K562 (cell line): ENCODE measurements around the gene VHLL. TPM values are rescaled to one million over a fixed set of nuclear protein-coding genes. Genes with fewer than 3 reads are reported as not detected.

Experiments used
- GTF2B ChIP-seq: IDR thresholded peaks from 2 replicates; pipeline ENCODE4 v1.6.1; 2011; ENCODE audit not compliant: insufficient read length; ENCODE audit errors: extremely low read depth
- RBM14 ChIP-seq: fragments of 200-400 bp; formaldehyde crosslinking; IDR thresholded peaks from 2 replicates; pipeline ENCODE4 v1.6.1; 2018; ENCODE audit warnings: low read depth, mild to moderate bottlenecking, low read length, moderate library complexity, borderline replicate concordance; ENCODE audit not compliant: insufficient read depth
- TAF9B ChIP-seq: fragments of 450-650 bp; IDR thresholded peaks from 2 replicates; pipeline ENCODE4 v1.6.1; 2018; ENCODE audit warnings: mild to moderate bottlenecking; ENCODE audit not compliant: partially characterized antibody
- THAP7 ChIP-seq: fragments of 250-450 bp; sonication (Bioruptor Pico); IDR thresholded peaks from 2 replicates; pipeline ENCODE4 v1.5.0; 2021
- ZBTB40 ChIP-seq, 2 experiments: fragments of 450-650 bp in 1 of 2; sonication (generic) in 1 of 2; formaldehyde crosslinking in 1 of 2; IDR thresholded peaks; 2 replicates each; pipeline versions ENCODE4 v1.7.1 to v1.9.0; 2016 to 2022; ENCODE audit warnings: inconsistent platforms in 1 of 2, mild to moderate bottlenecking in 1 of 2, missing genetic modification reagents in 1 of 2
- ZNF274 ChIP-seq: IDR thresholded peaks from 2 replicates; pipeline ENCODE4 v1.6.1; 2011; ENCODE audit warnings: low read depth, mild to moderate bottlenecking, low read length, moderate library complexity, borderline replicate concordance
- polyA plus RNA-seq, 8 experiments: library from polyadenylated mRNA; depleted of rRNA in 4 of 8; stranded (reverse) in 5 of 8; unstranded in 3 of 8; fragments of >200 nt; fragmentation: Nextera tagmentation in 2 of 8; fragmentation: Illumina TruSeq in 1 of 8; extraction: Ambion mirVana in 2 of 8; extraction: Trizol in 1 of 8; gene quantifications; 2 replicates each; pipeline versions ENCODE4 v1.2.1 to v1.2.3, GENCODE V29; 2011 to 2014; ENCODE audit warnings: inconsistent platforms in 1 of 8, missing spikeins in 1 of 8
- total RNA-seq, 7 experiments: library from RNA; depleted of rRNA in 6 of 7; stranded (reverse); fragments of >200 nt in 6 of 7; fragmentation: Illumina TruSeq in 2 of 7; extraction: Trizol in 2 of 7; gene quantifications; 2 replicates each; pipeline versions ENCODE4 v1.2.1 to v1.2.3, GENCODE V29; 2011 to 2021; ENCODE audit warnings: low replicate concordance in 1 of 7

VHLL gene
- total and polyA plus RNA-seq, 9 of the 15 experiments (the other 6 are each of a cell fraction or from before 2014, with no cell fraction given), result not detected

GRCh38 chr1:156347331-156347730 is 48.2 kb upstream of the VHLL start (continued):
- TF ChIP-seq TAF9B, result no peak
- no peak for TF ChIP-seq THAP7
- no peak for TF ChIP-seq GTF2B
- no peak for TF ChIP-seq ZBTB40 (IDR thresholded peaks at IDR 0.05)
- no peak for TF ChIP-seq ZBTB40 (CRISPR knock-in tag; IDR thresholded peaks at IDR 0.05)
- TF ChIP-seq RBM14, result no peak
- no peak for TF ChIP-seq ZNF274
